HCT116 (cell line): ENCODE measurements around the gene RNF166.

Experiments used
- CTCF ChIP-seq, 3 experiments: fragments of 200-600 bp in 1 of 3; sonication (generic) in 1 of 3; IDR thresholded peaks in 2 of 3; conservative IDR thresholded peaks in 1 of 3; 2 replicates each; pipeline ENCODE4 v1.5.1; 2012 to 2017; ENCODE audit warnings: low read depth in 2 of 3, low read length in 2 of 3, antibody characterized with exemption in 1 of 3, borderline replicate concordance in 1 of 3, control low read depth in 1 of 3, mild to moderate bottlenecking in 1 of 3, mixed read lengths in 1 of 3, mixed run types in 1 of 3, moderate library complexity in 1 of 3; ENCODE audit not compliant: insufficient read depth in 1 of 3
- EZH2phosphoT487 ChIP-seq: fragments of 200-600 bp; IDR thresholded peaks from 2 replicates; pipeline ENCODE4 v1.6.1; 2018; ENCODE audit warnings: antibody characterized with exemption, borderline replicate concordance
- JUND ChIP-seq: IDR thresholded peaks from 2 replicates; pipeline ENCODE4 v1.6.1; 2012
- POLR2A ChIP-seq: IDR thresholded peaks from 2 replicates; pipeline ENCODE4 v1.7.0; 2011; ENCODE audit warnings: borderline replicate concordance; ENCODE audit not compliant: insufficient read depth, insufficient read length; ENCODE audit errors: extremely low read depth
- POLR2AphosphoS5 ChIP-seq: IDR thresholded peaks from 2 replicates; pipeline ENCODE4 v1.6.1; 2011; ENCODE audit warnings: mild to moderate bottlenecking, low read depth, low read length, moderate library complexity
- RAD21 ChIP-seq: IDR thresholded peaks from 2 replicates; pipeline ENCODE4 v1.6.1; 2012; ENCODE audit warnings: low read depth, mild to moderate bottlenecking
- ZBTB33 ChIP-seq: IDR thresholded peaks from 2 replicates; pipeline ENCODE4 v1.6.1; 2011; ENCODE audit warnings: mild to moderate bottlenecking, low read length, moderate library complexity; ENCODE audit not compliant: insufficient replicate concordance; ENCODE audit errors: extremely low read depth
- TF ChIP-seq, protein P1 (sequence below): IDR thresholded peaks from 2 replicates; pipeline ENCODE4 v1.6.1; 2012

DNA sequence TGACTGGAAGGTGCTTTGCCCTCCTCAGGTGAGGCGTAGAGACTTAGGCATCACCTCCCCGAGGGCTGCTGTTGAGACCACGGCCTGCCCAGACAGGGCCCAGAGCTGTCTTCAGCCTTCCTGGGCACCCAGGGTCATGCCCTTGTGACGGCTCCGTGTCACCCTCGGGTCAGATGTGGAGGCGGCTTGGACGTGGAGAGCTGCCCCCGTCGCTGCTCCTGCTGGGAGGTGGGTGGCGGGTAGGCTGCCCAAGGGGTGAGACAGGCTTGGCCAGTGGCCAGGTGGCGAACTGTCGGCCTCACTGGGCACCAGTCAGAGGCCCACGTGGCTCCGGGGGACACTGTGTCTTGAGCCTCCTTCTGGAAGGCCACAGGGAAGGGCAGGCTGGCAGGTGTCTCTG is 11.0 kb downstream of the RNF166 start:
- TF ChIP-seq POLR2A: no peak
- 0 out of 2 replicates have a peak, but pooled peaks have one; percentile 4 for TF ChIP-seq POLR2AphosphoS5
- no peak for TF ChIP-seq CTCF (IDR thresholded peaks at IDR 0.05 in 2 of 3, conservative IDR thresholded peaks at IDR 0.05 in 1 of 3; ENCODE audit: borderline replicate concordance in 1 of 3, insufficient read depth in 1 of 3, low read depth in 2 of 3, low read length in 2 of 3)
- no peak for TF ChIP-seq JUND
- TF ChIP-seq, protein P1, sequence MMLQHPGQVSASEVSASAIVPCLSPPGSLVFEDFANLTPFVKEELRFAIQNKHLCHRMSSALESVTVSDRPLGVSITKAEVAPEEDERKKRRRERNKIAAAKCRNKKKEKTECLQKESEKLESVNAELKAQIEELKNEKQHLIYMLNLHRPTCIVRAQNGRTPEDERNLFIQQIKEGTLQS: no peak
- TF ChIP-seq RAD21: no peak
- no peak for TF ChIP-seq EZH2phosphoT487
- TF ChIP-seq ZBTB33: no peak
